Spleen (tissue), 11 donors: ENCODE measurements around the gene P2RY6. TPM values are rescaled to one million over a fixed set of nuclear protein-coding genes. Genes with fewer than 3 reads are reported as not detected.

ENCODE experiments used
- DNase-seq: peaks from one replicate; pipeline ENCODE4 v3.0.0-alpha.2; 2020
- H3K27ac ChIP-seq, 8 donors: fragments of 200-600 bp; sonication (generic) in 7 of 8; 1 replicate in 4 of 8; 2 replicates in 4 of 8; pipeline versions ENCODE4 v1.5.0 to v1.8.0; 2016 to 2021; ENCODE audit warnings: inconsistent platforms in 4 of 8, mild to moderate bottlenecking in 4 of 8, moderate library complexity in 1 of 8
- H3K27me3 ChIP-seq, 7 donors: fragments of 200-600 bp; sonication (generic) in 6 of 7; replicated peaks in 1 of 7; 1 replicate in 4 of 7; 2 replicates in 3 of 7; pipeline versions ENCODE4 v1.5.0 to v1.8.0; 2016 to 2021; ENCODE audit warnings: inconsistent platforms in 3 of 7, mild to moderate bottlenecking in 1 of 7
- H3K36me3 ChIP-seq, 6 donors: fragments of 200-600 bp; sonication (generic) in 5 of 6; 1 replicate in 4 of 6; 2 replicates in 2 of 6; pipeline versions ENCODE4 v1.5.0 to v1.8.0; 2016 to 2021; ENCODE audit warnings: inconsistent platforms in 2 of 6
- H3K4me1 ChIP-seq, 6 donors: fragments of 200-600 bp; sonication (generic) in 5 of 6; 1 replicate in 3 of 6; 2 replicates in 3 of 6; pipeline versions ENCODE4 v1.5.0 to v1.8.0; 2016 to 2021; ENCODE audit warnings: inconsistent platforms in 3 of 6
- H3K4me3 ChIP-seq, 8 donors: fragments of 200-600 bp; sonication (generic) in 7 of 8; 1 replicate in 4 of 8; 2 replicates in 4 of 8; pipeline versions ENCODE4 v1.5.0 to v1.8.0; 2016 to 2021; ENCODE audit warnings: inconsistent platforms in 4 of 8, mild to moderate bottlenecking in 4 of 8, moderate library complexity in 2 of 8
- H3K9me3 ChIP-seq, 8 donors: fragments of 200-600 bp; sonication (generic) in 7 of 8; 1 replicate in 4 of 8; 2 replicates in 4 of 8; pipeline versions ENCODE4 v1.5.0 to v1.8.0; 2016 to 2021; ENCODE audit warnings: inconsistent platforms in 4 of 8
- POLR2A ChIP-seq, 3 donors: fragments of 450-650 bp; IDR thresholded peaks; one replicate each; pipeline ENCODE4 v1.5.1; 2017; ENCODE audit warnings: antibody characterized with exemption in 3 of 3, mild to moderate bottlenecking in 1 of 3
- POLR2AphosphoS5 ChIP-seq, 3 donors: sonication (generic); formaldehyde crosslinking; IDR thresholded peaks; one replicate each; pipeline ENCODE4 v1.5.1; 2017; ENCODE audit warnings: antibody characterized with exemption in 3 of 3
- WGBS, 5 donors: extraction: QIAGEN DNeasy Blood & Tissue Kit in 3 of 5; methylation state at CpG; one replicate each; pipeline versions ENCODE4 v1.1.5 to v1.1.7; 2013 to 2018; 5-methylcytosine and 5-hydroxymethylcytosine counted together
- intact Hi-C: fragments of 100-400 bp; cut with DNase I; formaldehyde crosslinking; loops from one replicate; pipeline ENCODE4 v1.15.0; 2023; ENCODE audit warnings: low total_unique reads
- polyA plus RNA-seq, 3 donors: library from polyadenylated mRNA; stranded (reverse); fragments of 200-250 nt; gene quantifications; one replicate each; pipeline ENCODE4 v1.2.1, GENCODE V29; 2013
- total RNA-seq, 7 donors: library from RNA; depleted of rRNA in 3 of 7; stranded (reverse); fragments of >200 nt in 3 of 7; fragmentation: NEBNext Ultra II Directional in 4 of 7; extraction: Animal tissue kit (Norgen Biotek cat#: 25700) in 4 of 7; gene quantifications; one replicate each; pipeline versions ENCODE4 v1.1.0 to v1.2.1, GENCODE V29; 2016 to 2021
- TF ChIP-seq, protein P1 (sequence below), 11 experiments: fragments of 200-600 bp in 7 of 11; fragments of 450-650 bp in 4 of 11; sonication (generic) in 4 of 11; IDR thresholded peaks in 8 of 11; conservative IDR thresholded peaks in 3 of 11; 1 replicate in 7 of 11; 2 replicates in 4 of 11; pipeline versions ENCODE4 v1.4.0 to v1.8.0; 2016 to 2021; ENCODE audit warnings: antibody characterized with exemption in 11 of 11, inconsistent platforms in 4 of 11, mild to moderate bottlenecking in 1 of 11
- donor health status: healthy with polysubstance abuse.
- donor health status: DM: no; HTN: no; CAD: no; lungs with moderate emphysema.
- donor health status: DM: no; HTN: no; CAD: no.
- donor health status: Bipolar disorder and iron deficiency.
- donor health status: healthy.
- donor health status: DM: no; HTN: no; CAD: no.
- donor health status: DM: yes; HTN: yes; CAD: no.

Gene P2RY6
- total and polyA plus RNA-seq, 10 donors: 8.2 to 109 (median 56.9) TPM

DNA sequence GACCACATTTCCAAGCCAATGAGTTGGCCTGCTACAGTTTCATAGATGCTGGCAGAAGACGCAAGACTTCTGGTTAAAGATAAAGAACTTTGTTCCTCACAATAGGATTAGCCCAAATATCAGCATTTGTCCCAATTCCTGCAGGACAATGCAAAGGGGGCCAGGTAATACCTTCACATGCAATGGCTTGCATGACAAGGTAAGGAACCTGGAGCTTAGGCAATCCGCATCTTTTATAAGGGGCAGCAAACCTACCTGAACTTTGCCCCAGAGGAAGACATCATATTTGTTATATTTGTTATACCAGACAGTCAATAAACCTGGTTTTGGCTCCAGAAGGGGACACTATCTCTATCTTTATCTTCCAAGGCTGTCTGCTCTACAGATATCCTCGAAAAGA is 5.3 kb downstream of the P2RY6 start:
- H3K27ac ChIP-seq: no peak overlapping the region
- peaks cover 7 to 90% (median 40%) of the 10 kb centered on the region in 6 donors for H3K4me1 ChIP-seq
- H3K4me3 ChIP-seq: no peak overlapping the region
- TF ChIP-seq POLR2AphosphoS5 (IDR thresholded peaks at IDR 0.05) (no peak), POLR2A (IDR thresholded peaks at IDR 0.05) (no peak)
- TF ChIP-seq, protein P1, sequence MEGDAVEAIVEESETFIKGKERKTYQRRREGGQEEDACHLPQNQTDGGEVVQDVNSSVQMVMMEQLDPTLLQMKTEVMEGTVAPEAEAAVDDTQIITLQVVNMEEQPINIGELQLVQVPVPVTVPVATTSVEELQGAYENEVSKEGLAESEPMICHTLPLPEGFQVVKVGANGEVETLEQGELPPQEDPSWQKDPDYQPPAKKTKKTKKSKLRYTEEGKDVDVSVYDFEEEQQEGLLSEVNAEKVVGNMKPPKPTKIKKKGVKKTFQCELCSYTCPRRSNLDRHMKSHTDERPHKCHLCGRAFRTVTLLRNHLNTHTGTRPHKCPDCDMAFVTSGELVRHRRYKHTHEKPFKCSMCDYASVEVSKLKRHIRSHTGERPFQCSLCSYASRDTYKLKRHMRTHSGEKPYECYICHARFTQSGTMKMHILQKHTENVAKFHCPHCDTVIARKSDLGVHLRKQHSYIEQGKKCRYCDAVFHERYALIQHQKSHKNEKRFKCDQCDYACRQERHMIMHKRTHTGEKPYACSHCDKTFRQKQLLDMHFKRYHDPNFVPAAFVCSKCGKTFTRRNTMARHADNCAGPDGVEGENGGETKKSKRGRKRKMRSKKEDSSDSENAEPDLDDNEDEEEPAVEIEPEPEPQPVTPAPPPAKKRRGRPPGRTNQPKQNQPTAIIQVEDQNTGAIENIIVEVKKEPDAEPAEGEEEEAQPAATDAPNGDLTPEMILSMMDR (IDR thresholded peaks at IDR 0.05 in 8 of 11, conservative IDR thresholded peaks at IDR 0.05 in 3 of 11): no peak
- DNase-seq: no peak
- H3K36me3 ChIP-seq: peaks cover 0 to 24% (median 0%) of the 10 kb centered on the region in 6 donors
- H3K27me3 ChIP-seq: no peaks in the 10 kb centered on the region
- WGBS, 5 donors: 79 to 86% (median 82%) methylated on average over 3 of the region's 3 CpGs
- no peaks in the 10 kb centered on the region for H3K9me3 ChIP-seq
- intact Hi-C loops: no loop called here

DNA sequence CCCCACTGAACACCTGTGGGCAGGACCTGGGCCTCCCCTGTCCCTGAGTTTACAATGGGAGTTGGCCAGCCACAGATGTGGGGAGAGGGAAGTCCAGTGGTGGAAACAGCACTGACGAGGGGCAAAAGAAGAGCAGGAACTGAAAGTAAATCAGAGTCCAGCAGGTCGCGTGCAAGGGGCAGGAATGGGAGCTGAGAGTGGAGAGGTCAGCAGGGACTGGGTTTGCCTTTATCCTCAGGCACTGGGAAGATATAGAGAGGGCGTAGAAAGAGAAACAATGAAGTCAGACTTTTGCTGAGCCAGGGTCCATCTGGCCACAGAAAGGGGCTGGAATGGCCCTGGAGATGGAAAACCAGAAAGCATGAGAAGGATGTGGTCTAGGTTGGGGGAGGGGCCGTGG is 8.5 kb downstream of the P2RY6 start:
- 45 to 61% (median 50%) methylated on average over 5 of the region's 5 CpGs for WGBS, 5 donors
- no peaks in the 10 kb centered on the region for H3K27me3 ChIP-seq
- peaks cover 3 to 91% (median 47%) of the 10 kb centered on the region in 6 donors for H3K4me1 ChIP-seq
- H3K4me3 ChIP-seq: no peak overlapping the region
- intact Hi-C loops: no loop called here
- TF ChIP-seq POLR2AphosphoS5 (IDR thresholded peaks at IDR 0.05) (peak in 1 of 3 donors; percentile 38), POLR2A (IDR thresholded peaks at IDR 0.05) (no peak)
- TF ChIP-seq, protein P1 (IDR thresholded peaks at IDR 0.05 in 8 of 11, conservative IDR thresholded peaks at IDR 0.05 in 3 of 11): no peak
- DNase-seq: peak; percentile 67
- H3K36me3 ChIP-seq: peaks cover 0 to 25% (median 0%) of the 10 kb centered on the region in 6 donors
- no peaks in the 10 kb centered on the region for H3K9me3 ChIP-seq
- peak overlapping the region in 4 of 8 donors; percentile 9 to 70 (median 46) for H3K27ac ChIP-seq

DNA sequence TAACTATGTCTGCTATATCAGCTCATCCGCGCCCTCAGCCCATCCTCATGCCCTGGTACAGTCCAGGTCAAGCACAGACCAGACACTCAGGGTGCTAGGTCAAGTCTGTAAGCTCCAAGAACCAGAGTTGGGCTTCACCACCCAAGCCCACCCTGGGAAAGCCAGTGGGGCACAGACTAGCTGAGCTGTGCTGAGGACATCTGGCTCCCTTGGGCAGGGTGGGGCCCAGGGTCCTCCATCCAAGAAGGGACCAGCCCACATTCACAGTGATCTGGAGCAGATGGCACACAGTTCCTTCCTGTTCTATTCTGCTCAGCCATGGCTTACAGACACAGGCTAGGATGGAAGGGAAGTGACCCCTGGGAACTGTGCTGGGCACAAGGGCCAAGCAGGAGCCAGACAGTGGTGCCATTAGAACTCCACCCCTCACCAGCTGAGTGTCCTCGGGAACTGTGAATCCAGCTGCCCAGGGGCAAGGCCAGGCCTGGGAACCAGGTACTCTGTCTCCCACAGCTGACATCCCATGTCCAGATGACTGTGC is 9.1 kb downstream of the P2RY6 start:
- H3K27me3 ChIP-seq: no peaks in the 10 kb centered on the region
- H3K9me3 ChIP-seq: no peaks in the 10 kb centered on the region
- H3K27ac ChIP-seq: peak overlapping the region in 4 of 8 donors; percentile 9 to 70 (median 46)
- peak; percentile 70 for DNase-seq
- TF ChIP-seq, protein P1 (IDR thresholded peaks at IDR 0.05 in 8 of 11, conservative IDR thresholded peaks at IDR 0.05 in 3 of 11): no peak
- TF ChIP-seq POLR2A (IDR thresholded peaks at IDR 0.05): no peak
- TF ChIP-seq POLR2AphosphoS5 (IDR thresholded peaks at IDR 0.05): peak in 2 of 3 donors; percentile 41 to 50
- H3K4me1 ChIP-seq: peaks cover 3 to 91% (median 51%) of the 10 kb centered on the region in 6 donors
- H3K4me3 ChIP-seq: no peak overlapping the region
- 75 to 100% (median 86%) methylated on average over 1 to 3 of the region's 3 CpGs for WGBS, 5 donors
- intact Hi-C loops: no loop called here
- peaks cover 0 to 25% (median 0%) of the 10 kb centered on the region in 6 donors for H3K36me3 ChIP-seq

DNA sequence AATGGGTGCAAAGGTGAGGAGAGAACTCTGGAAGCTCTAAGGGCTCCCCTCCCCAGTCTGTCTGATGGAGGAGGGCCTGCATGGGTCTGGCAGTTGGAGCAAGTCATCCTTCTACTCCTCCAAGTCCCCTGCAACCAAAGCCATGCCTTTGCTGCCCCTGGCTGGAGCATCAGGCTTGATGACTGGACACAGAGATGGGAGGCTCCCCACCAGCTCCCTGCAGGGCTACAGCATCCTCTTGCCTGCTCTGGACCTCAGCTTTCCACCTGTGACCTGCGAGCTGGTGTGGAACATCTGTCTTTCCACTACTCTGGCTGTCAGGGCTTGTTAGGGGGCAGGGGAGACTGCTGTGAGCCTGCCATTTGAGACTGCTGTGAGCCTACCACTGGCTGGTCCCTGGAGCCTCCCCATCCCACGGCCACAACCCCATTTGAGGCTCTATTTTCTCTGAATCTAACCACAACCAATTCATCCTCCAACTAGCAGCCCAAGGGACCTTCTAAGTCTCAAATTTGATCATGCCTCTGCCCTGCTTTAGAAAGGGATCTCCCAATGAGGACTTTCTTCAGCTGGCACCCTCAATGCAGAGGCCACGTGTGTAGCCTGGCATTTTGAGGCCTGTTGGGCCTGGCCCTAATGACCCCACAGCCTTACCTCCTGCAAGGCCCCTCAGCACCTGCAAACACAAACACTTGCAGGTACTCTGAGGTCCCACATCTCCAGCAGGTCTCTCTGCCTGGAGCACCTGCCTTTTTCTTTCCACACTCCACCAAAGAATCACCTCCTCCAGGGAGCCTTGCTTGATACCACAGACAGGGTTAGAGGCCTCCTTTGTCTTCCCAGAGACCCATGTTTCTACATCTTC is 9.9 kb downstream of the P2RY6 start:
- intact Hi-C loops: no loop called here
- Histone ChIP-seq H3K27ac (peak overlapping the region in 3 of 8 donors; percentile 24 to 70 (median 68)), H3K4me1 (peaks cover 3 to 91% (median 58%) of the 10 kb centered on the region in 6 donors), H3K9me3 (no peaks in the 10 kb centered on the region), H3K36me3 (peaks cover 0 to 25% (median 0%) of the 10 kb centered on the region in 6 donors), H3K4me3 (no peak overlapping the region), H3K27me3 (no peaks in the 10 kb centered on the region)
- WGBS, 5 donors: 68 to 80% (median 74%) methylated on average over 2 to 3 of the region's 3 CpGs
- no peak for TF ChIP-seq POLR2A (IDR thresholded peaks at IDR 0.05)
- TF ChIP-seq, protein P1 (IDR thresholded peaks at IDR 0.05 in 8 of 11, conservative IDR thresholded peaks at IDR 0.05 in 3 of 11): no peak
- no peak for TF ChIP-seq POLR2AphosphoS5 (IDR thresholded peaks at IDR 0.05)
- peak; percentile 57 for DNase-seq
